Glomerular endothelial cell (primary cell): ENCODE measurements around the gene TRIM61. TPM values are rescaled to one million over a fixed set of nuclear protein-coding genes. Genes with fewer than 3 reads are reported as not detected.
"Not testable (repeated sequence)": the region's sequence is repeated elsewhere in the genome, so short reads cannot be mapped to it uniquely, and the experiment has no call there.

Source experiments
- DNase-seq: peaks from one replicate; pipeline ENCODE4 v3.0.0-alpha.2; 2011; ENCODE audit warnings: low read depth, low spot score; ENCODE audit errors: extremely low read depth
- total RNA-seq: library from RNA; depleted of rRNA; stranded (reverse); fragments of >200 nt; gene quantifications from 2 replicates; pipeline ENCODE4 v1.2.3, GENCODE V29; 2015

The TRIM61 gene
- total RNA-seq, 1 donor from 2014 or later = not detected

DNA sequence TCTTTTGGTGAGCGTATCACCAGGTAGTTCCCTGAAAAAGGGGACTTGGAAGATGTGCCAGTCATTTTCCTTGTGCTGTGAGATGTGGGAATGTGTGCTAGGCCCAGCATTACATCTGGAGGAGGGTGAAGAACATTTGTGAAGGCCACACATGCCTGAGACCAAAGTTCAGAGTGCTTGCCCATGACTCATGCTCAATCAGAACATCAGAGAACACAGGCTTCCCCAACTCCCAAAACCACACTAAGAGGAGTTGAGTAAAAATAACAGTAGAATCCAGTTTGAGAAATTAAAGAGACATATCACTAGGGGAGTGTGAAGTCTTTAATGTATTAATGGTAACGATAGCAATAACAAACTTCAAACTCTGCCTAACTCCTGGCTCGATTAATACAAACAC, 18.0 kb downstream of the TRIM61 start:
- DNase-seq = not testable (repeated sequence)

- DNase-seq = no peak
Observed at GRCh38 chr4:164956766-164957643, 20.5 kb downstream of the TRIM61 start.

DNA sequence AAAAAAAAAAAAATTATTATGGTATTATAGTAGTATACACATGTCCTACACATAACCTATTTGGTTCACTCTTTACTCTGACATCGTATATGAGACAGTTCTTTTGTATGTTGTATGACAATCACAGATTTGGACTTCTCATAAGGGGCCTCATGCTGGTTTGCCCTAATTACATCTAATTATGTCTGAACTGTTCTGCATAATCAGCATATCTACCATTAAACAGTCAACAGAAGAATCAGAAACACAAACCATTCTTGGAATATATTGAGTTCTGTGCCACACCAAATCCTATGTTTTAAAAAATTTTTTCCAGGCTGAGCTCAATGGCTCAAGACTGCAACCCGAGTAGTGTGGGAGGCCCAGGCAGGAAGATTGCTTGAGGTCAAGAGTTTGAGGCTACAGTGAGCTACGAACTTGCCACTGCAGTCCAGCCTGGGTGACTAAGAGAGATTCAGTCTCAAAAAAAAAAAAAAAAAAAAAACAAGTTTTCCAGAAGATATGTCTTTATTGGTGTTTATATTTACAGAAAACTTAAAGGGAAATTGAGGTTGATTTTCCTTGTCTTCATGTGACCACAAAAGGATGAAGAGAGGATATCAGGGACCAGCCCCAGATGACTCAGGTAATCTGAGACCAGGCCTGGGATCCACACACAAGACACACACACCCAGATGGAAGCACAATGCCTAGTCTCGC, 22.2 kb downstream of the TRIM61 start:
- no peak for DNase-seq

GRCh38 chr4:164952551-164952950, 24.9 kb downstream of the TRIM61 start:
- DNase-seq = no peak

DNA sequence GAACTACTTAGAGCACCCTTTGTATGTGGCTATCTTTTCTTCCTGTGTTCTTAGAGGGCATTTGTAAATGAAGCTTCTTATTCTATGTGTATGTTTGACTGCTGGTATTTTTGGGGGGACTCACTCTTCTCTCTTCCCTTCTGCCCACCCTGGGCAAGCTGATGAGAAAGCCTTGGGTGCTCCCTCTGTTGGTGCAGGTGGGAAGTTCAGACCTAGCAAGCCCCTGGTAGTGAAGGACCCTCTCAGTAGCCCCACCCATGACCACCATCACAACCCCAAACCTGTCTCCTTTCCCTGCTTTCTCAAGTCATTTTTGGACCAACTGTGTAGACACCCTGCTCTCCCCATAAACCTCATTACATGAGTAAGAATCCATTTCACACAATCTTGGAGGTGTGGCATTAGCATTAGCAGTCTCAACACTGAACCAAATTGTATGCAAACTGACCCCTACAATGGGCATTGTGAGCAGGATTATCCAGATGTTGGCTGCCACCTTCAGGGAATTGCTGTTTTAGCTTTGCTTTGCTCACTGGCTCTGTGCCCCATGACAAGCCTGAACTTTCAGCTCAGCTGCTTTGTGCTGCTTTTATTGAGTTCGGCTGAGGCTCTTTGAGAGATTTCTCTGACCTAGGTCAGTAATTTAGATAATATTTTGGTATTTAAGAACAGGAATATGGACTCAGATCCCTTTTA, 27.9 kb downstream of the TRIM61 start:
- no peak for DNase-seq

DNA sequence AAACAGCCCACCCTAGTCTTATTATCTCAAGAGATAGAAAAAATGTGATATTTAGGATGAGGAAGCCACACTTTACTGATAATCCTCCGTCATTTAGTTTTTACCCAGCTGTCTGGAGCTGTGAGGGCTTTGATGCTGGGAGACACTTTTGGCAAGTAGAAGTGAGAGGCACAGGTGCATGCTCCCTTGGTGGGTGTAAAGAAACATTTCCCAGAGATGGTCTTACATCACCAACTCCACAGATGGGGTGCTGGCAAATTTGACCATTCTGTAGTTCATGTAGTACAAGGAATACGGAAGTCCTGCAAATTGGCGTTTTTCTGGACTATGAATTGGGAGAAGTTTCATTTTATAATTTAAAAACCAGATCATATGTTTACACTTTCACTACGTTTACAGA, 28.5 kb downstream of the TRIM61 start:
- DNase-seq = no peak

DNA sequence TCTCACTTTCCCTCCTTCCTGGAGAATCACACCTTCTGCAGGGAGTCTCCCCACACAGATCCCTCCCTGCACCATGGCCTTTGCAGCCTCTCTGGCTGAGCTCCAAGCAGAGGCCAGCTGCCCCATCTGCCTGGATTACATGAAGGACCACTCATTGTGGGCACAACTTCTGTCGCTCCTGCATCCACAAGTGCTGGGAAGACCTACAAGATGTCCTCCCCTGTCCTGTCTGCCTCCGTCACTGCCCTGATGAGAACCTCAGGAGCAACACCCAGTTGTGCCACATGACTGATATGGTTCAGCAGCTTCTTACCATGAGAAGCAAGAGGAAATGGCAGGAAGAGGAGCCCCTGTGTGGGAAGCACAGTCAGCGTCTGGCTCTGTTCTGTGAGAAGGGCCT, 29.5 kb downstream of the TRIM61 start:
- not testable (repeated sequence) for DNase-seq

DNA sequence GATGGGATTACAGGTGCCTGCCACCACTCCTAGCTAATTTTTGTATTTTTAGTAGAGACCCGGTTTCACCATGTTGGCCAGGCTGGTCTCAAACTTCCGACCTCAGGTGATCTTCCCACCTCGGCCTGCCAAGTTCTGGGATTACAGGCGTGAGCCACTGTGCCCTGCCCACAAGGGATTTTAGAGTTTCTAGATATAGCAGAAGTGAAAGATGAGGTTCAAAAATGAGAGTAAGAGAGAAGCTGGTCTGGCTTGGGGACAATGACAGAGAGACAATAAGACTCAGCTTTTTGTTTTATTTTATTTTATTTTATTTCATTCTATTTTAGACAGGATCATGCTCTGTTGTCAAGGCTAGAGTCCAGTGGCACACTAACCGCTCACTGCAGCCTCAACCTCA, 30.6 kb downstream of the TRIM61 start:
- no peak for DNase-seq

GRCh38 chr4:164945146-164945545, 32.3 kb downstream of the TRIM61 start:
- no peak for DNase-seq

GRCh38 chr4:164943192-164943591, 34.3 kb downstream of the TRIM61 start:
- DNase-seq = no peak

GRCh38 chr4:164937576-164938270, 39.7 kb downstream of the TRIM61 start:
- DNase-seq = no peak

GRCh38 chr4:164935865-164936606, 41.4 kb downstream of the TRIM61 start:
- DNase-seq = not testable (repeated sequence)

DNA sequence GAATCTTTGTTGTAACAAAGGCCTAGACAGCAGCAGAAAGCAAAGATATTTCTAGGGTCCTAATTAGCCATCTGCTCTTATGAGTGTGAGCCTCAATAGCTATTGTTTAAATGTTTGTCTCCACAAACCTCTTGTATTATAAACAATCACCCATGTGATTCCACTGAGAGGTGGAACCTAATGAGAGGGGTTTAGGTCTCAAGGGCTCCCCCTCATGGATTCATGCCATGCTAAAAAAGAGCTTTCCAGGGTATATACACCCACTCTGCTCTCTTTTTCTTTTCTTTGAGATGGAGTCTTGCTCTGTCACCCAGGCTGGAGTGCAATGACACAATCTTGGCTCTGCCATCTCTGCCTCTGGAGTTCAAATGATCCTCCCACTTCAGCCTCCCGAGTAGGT, 42.1 kb downstream of the TRIM61 start:
- no peak for DNase-seq

DNA sequence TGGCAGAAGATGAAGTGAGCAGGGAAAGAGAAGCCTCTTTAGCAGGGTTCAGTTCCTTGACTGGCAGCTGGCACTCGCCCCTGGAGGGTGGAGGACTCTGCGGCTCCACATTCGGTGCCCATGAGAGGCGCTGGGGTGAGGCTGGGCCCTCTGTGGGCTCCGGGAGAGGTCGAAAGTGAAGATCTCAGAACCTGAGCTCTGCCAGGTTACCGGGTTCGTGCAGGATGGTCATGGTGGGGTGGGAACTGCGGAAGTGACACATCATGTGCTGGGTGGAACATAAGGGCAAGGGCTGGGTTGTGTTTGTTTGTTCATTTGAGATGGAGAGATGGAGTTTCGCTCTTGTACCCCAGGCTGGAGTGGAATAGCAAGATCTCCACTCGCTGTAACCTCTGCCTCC, 44.2 kb downstream of the TRIM61 start:
- DNase-seq = no peak

- no peak for DNase-seq
Observed at GRCh38 chr4:164931551-164932324, 45.7 kb downstream of the TRIM61 start.

DNA sequence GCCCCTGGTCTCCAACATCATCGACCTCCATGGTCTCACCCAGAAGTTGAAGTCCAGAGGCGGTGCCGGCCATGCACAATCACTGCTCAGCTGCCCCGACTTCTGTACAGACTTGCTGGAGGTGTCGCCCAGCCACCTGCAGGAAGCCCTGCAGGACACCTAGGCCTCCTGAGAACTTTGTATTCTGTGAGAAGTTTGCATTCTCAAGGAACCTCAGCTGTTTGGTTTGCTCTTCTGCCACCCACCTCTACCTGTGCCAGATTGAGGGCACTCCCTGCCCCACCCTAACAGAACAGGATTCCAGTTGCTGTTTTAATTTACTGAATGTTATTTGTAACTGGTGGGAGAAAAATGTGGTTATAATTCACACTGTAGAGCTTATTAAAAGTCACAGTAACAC, 46.8 kb downstream of the TRIM61 start:
- no peak for DNase-seq

DNA sequence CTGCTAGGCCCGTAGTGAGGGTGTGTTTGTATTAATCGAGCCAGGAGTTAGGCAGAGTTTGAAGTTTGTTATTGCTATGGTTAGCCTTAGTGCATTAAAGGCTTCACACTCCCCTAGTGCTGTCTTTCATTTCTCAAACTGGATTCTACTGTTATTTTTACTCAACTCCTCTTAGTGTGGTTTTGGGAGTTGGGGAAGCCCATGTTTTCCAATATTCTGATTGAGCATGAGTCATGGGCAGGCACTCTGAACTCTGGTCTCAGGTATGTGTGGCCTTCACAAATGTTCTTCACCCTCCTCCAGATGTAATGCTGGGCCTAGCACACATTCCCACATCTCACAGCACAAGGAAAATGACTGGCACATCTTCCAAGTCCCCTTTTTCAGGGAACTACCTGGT, 50.4 kb downstream of the TRIM61 start:
- DNase-seq = not testable (repeated sequence)

DNA sequence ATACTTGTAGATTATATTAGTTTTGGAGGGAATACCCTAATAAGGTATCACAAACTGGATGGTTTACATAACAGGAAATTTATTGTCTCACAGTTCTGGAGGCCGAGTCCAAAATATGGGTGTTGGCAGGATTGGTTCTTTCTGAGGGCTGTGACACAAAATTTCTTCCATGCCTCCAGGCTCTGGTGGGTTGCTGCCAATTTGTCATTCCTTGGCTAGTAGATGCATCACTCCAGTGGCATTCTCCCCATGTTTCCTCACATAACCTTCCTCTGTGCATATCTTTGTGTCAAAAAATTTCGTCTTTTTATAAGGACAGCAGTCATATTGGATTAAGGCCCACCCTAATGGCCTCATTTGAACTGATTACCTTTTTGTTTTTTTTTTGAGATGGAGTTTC, 51.2 kb downstream of the TRIM61 start:
- DNase-seq = no peak

DNA sequence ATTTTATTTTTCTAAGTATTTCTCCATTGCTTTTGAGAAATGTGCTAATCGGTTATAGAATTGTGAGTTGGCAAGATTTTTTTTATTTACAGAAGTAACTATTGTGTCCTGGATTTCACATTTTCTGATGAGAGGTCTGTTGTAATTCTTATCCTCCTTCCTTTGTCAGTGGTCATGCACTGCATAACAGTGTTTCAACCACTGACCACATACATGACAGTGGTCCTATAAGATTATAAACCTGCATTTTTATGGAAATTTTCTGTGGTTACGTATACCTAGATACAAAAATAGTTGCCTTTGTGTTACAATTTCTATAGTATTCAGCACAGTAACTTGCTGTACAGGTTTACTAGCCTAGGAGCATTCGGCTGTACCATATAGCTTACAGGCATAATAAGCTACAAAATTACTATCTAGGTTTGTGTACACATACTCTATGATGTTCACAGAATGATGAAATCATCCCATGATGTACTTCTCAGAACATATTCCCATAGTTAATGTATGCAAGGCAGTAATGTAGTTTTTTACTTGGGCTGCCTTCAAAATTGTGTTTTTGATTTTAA, 52.7 kb downstream of the TRIM61 start:
- DNase-seq = no peak
